Left colon (tissue), 2 donors: ENCODE results near the gene DPP9. TPM values are rescaled to one million over a fixed set of nuclear protein-coding genes. Genes with fewer than 3 reads are reported as not detected.

Source experiments
- ATAC-seq: fragments of 200-7000 bp; cut with Tn5 transposase; one replicate; pipeline ENCODE4 v1.9.1; 2020; ENCODE audit warnings: mild to moderate bottlenecking, moderate library complexity
- DNase-seq, 2 donors: peaks; one replicate each; pipeline ENCODE4 v3.0.0-alpha.2; 2020
- intact Hi-C, 2 donors: fragments of 100-400 bp; cut with DNase I in 1 of 2; cut with micrococcal nuclease in 1 of 2; formaldehyde crosslinking; loops; one replicate each; pipeline versions ENCODE4 v1.11.2 to v1.14.0; 2022; cut with DNase I, micrococcal nuclease
- total RNA-seq, 2 donors: library from RNA; stranded (reverse); fragmentation: NEBNext Ultra II Directional; extraction: Animal tissue kit (Norgen Biotek cat#: 25700); gene quantifications; one replicate each; pipeline ENCODE4 v1.2.1, GENCODE V29; 2021
- donor health status: DM: no; HTN: no; CAD: no.
- donor health status: DM: yes; HTN: yes; CAD: no.

DPP9 gene
- total RNA-seq, 2 donors from 2014 or later, result 59.9 to 72.8 TPM

DNA sequence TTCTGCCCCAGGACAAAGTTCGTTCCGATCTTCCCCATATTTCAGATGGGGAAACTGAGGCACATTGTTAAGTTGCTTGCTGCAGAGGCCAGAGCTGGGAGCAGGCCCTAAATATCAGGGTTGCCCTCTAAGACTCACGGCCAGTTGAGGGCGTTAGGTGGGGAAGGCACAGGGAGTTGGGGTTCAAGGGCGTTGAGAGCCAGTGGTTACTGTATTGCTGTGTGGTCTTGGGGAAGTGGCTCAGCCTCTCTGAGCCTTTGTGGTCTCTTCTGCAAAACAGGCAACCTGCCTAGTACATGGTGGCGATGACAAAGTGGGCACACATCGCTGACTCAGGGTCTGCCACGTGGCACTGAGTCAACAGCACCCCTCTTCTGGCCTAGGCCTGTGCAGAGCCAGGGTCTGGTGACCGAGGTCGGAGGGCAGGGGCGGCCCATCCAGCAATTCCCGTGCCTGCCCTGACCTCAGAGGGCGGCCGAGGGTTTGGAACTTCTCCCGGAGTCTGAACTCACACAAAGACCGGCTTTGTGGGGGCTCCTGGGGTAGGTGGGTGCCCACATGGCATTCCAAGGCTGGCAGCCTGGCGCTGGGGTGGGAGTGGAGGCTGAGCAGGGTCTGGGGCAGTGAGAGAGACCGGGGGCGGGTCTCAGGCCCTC, 74.1 kb downstream of the DPP9 start:
- DNase-seq (no peak), ATAC-seq (no peak)
- intact Hi-C loops, result no loop called here

DNA sequence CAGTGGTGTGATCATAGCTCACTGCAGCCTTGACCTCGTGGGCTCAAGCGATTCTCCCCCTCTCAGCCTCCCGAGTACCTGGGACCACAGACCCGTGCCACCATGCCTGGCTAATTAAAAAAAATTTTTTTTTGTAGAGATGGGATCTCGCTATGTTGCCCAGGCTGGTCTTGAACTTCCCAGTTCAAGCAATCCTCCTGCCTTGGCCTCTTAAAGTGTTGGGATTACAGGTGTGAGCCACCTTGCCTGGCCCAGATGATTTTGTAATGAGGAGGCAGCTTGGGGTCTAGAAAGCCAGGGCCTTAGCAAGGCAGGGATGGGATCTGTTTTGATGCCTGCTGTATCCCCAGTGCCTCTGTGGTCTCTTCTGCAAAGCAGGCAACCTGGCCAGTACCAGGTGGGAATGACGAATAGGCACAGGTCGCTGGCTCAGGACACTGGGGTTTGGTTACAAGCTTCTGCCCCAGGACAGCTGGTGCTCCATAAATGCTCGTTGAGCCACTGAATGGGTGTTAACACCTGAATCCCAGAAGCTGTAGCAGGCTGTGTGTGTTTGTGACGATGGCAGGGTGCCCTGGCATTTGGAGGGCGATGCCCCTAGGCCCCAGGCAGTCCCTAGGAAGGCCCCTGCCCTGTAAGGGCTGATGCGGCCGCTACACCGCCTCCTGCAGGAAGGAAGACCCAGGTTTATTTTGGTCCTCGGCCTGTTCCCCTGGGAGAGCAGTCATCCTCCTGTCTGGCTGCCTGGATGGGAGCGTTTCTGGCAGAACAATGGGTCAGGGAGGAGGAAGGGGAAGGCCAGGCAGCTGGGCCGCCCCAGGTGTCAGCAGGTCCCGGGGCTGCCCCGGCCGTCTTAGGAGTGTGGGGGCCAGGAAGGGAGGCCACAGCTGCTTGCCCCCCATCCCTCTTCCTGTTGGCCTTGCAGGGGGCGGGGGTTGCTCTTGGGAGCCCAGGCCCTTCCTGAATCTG, 75.7 kb downstream of the DPP9 start:
- intact Hi-C loops, result no loop called here
- DNase-seq (peak in 1 of 2 donors; percentile 46), ATAC-seq (no peak)

DNA sequence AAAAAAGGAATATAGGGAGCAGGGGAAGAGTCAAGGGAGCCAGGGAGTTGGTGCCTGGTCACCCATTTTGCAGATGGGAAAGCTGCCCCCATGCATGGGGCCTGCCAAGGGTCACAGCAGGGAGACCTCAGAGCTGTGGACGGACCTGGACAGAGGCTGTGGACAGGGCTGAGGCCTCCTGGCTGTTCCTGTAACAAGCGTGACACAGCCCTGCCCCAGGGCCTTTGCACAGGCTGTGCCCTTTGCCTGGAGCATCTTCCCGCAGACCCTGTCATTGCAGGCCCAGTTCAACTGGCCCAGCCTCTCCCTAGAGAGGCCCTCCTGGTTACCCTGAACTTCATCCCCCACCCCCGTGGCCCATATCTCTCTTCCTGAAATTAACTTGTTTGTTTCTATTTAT, 77.9 kb downstream of the DPP9 start:
- ATAC-seq, result no peak
- intact Hi-C loops, result no loop called here
- no peak for DNase-seq

GRCh38 chr19:4642625-4643024, 81.0 kb downstream of the DPP9 start:
- ATAC-seq, result no peak
- no peak for DNase-seq
- intact Hi-C loops, result no loop called here

DNA sequence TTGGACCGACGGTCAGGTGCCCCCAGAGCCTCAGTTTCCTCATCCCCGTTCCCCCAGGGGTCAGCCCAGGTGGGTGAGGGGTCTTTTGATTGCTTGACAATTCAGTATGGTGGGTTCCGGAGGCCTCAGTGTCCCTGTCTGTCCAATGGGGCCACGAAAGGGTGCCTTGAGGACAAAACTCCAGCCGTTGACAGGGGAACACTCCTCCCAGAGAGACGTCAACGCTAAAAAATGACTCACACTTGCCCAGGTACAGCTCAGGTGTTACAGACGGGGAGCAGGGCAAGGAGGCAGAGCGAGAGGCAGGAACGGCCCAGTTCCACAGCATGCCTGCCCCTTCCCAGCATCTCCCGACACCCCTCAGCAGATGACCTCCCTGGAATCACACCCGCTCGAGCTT, 82.5 kb downstream of the DPP9 start:
- ATAC-seq, result no peak
- intact Hi-C loops, result no loop called here

DNA sequence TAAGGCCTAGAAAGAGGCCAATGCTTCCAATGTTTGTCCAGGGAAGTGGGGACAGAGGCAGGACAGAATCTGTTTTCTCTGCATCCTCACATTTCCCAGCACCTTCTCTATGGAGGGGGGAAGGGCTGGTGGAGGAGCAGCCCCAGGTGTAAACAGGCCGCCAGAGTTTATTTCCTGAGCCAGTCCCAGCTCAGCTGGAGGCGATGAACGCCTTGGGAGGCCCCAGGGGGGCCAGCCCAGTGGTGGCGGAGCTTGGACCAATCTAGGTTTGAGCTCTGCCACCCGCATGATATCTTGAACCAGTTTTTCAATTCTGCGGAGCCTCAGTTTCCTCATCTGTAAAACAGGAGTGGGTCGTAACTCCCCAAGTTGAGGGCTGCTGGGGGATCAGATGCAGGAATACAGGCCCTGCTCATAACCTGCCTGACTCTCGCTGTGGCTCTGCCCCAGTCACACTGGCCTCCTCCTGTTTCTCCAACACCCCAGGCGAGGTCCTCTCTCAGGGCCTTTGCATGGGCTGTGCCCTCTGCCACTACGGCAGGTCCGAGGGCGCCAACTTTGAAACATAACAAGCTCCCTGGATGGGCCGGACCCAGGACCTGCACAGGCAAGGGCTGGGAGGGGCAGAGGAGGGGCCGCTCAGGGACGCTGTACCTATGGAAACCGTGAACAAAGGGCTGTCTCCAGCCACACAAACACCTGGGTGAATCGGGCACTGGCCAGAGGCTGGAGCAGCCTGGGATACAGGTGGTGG, 83.2 kb downstream of the DPP9 start:
- intact Hi-C loops, result no loop called here
- ATAC-seq, result peak; percentile 50
- peak; percentile 56 to 65 for DNase-seq

More for the DNA sequence above, 82.5 kb downstream of the DPP9 start:
- DNase-seq, result no peak

GRCh38 chr19:4639531-4640246, 84.0 kb downstream of the DPP9 start:
- intact Hi-C loops, result loop anchor here (10.0 kb wide), 1 partner anchor 65 kb away; no protein-coding TSS in a partner anchor
- ATAC-seq (peak; percentile 19), DNase-seq (peak; percentile 49 to 54)

GRCh38 chr19:4638828-4639530, 84.7 kb downstream of the DPP9 start, which contains the start of gene TNFAIP8L1:
Gene TNFAIP8L1, plus strand, starts transcription at chr19:4639516. Its CDS starts 12,354 bp downstream, at chr19:4651870.
- intact Hi-C loops, result loop anchor here (10.0 kb wide), 1 partner anchor 64 kb away; no protein-coding TSS in a partner anchor
- DNase-seq (peak; percentile 97 to 99), ATAC-seq (peak; percentile 94)

DNA sequence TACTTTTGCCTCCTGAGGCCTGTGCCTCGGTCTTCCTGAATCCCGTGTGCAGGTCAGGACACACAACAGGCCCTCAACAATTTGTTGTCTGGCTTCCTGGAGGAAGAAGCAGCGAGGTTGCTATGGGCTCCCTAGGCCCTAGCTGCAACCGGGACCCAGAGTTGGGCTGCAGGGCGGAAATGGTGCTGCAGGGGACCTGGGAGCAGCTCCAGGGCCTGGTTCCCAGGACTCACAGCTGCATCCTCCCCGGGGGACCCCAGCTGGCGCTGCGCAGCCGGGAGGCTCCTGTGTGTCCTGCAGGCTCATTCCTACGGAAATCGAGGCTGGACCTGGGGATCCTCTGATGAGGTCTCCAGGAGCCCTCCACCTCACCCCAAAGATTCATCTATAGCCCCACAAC, 85.3 kb downstream of the DPP9 start:
- no peak for ATAC-seq
- intact Hi-C loops, result loop anchor here (10.0 kb wide), 1 partner anchor 64 kb away; no protein-coding TSS in a partner anchor
- DNase-seq, result no peak

DNA sequence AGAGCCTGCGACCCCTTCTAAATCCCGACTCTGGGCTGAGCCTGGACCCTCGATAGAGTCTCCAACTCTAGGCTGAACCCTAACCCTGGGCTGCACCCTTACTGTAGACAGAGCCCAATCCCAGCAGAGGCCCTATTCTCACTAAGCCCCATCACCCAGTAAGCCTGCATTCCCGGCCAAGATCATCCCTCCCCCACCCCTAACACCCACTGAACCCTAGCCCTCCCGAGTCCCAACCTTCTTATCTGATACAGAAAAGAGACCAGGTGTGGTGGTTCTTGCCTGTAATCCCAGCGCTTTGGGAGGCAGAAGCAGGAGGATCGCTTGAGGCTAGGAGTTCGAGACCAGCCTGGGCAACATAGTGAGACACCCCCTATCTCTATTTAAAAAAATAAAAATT, 86.9 kb downstream of the DPP9 start:
- ATAC-seq (no peak), DNase-seq (no peak)
- intact Hi-C loops, result loop anchor here (10.0 kb wide), 1 partner anchor 62 kb away; no protein-coding TSS in a partner anchor

- DNase-seq (peak in 1 of 2 donors; percentile 73), ATAC-seq (no peak)
- intact Hi-C loops, result loop anchor here (10.0 kb wide), 1 partner anchor 61 kb away; no protein-coding TSS in a partner anchor
Observed at GRCh38 chr19:4636151-4636717, 87.4 kb downstream of the DPP9 start.

DNA sequence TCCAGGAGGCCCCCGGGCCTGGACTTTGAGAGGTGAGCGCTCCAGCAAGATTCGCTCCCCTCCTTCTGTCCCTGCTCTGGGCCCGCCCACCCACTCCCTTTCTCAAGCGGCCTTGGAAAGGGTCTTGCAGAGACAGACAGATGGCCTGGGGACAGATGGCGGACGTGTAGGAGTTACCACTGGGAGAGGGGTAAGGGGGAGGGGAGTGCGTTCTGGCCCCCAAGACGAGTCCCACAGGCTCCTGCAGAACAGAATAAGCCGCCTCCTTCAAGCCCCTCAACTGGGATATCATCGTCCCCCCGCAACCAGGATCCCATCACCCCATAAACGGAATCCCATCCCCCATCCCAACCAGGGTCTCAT, 87.9 kb downstream of the DPP9 start:
- no peak for DNase-seq
- intact Hi-C loops, result loop anchor here (10.0 kb wide), 1 partner anchor 61 kb away; no protein-coding TSS in a partner anchor

GRCh38 chr19:4633140-4633967, 90.3 kb downstream of the DPP9 start:
- ATAC-seq (peak; percentile 77), DNase-seq (peak; percentile 55 to 57)
- intact Hi-C loops, result loop anchor here (10.0 kb wide), 1 partner anchor 59 kb away; no protein-coding TSS in a partner anchor

More for the DNA sequence above, 87.9 kb downstream of the DPP9 start:
- no peak for ATAC-seq
